Measurements from ENCODE around the gene DHRS7C.
A peak's percentile ranks its signal among the peaks of the same experiment; 100 is the strongest.

DHRS7C gene

GRCh38 chr17:9729034-9729650 is 62.2 kb downstream of the DHRS7C start:
- H3K4me3 ChIP-seq (ENCODE audit: low read depth, low read length), result no peak overlapping the region
- peak; percentile 98 for TF ChIP-seq CTCF (IDR thresholded peaks at IDR 0.05; ENCODE audit: borderline replicate concordance, insufficient read depth, low read depth, low read length)

GRCh38 chr17:9728564-9728963 is 62.8 kb downstream of the DHRS7C start:
- H3K4me3 ChIP-seq (ENCODE audit: low read depth, low read length), result no peak overlapping the region
- no peak for TF ChIP-seq CTCF (IDR thresholded peaks at IDR 0.05; ENCODE audit: borderline replicate concordance, insufficient read depth, low read depth, low read length)

- H3K4me3 ChIP-seq (ENCODE audit: low read depth, low read length), result no peak overlapping the region
- no peak for TF ChIP-seq CTCF (IDR thresholded peaks at IDR 0.05; ENCODE audit: borderline replicate concordance, insufficient read depth, low read depth, low read length)
Measured at GRCh38 chr17:9728005-9728404, 63.4 kb downstream of the DHRS7C start.

GRCh38 chr17:9726291-9726690 is 65.1 kb downstream of the DHRS7C start:
- no peak for TF ChIP-seq CTCF (IDR thresholded peaks at IDR 0.05; ENCODE audit: borderline replicate concordance, insufficient read depth, low read depth, low read length)
- no peak overlapping the region for H3K4me3 ChIP-seq (ENCODE audit: low read depth, low read length)

GRCh38 chr17:9725575-9725974 is 65.8 kb downstream of the DHRS7C start:
- H3K4me3 ChIP-seq (ENCODE audit: low read depth, low read length), result no peak overlapping the region
- TF ChIP-seq CTCF (IDR thresholded peaks at IDR 0.05; ENCODE audit: borderline replicate concordance, insufficient read depth, low read depth, low read length), result no peak
